ENCODE data around the gene DUSP21. TPM values are rescaled to one million over a fixed set of nuclear protein-coding genes. Genes with fewer than 3 reads are reported as not detected.

DUSP21 gene
- total and polyA plus RNA-seq, 2 donors (not counting 3 experiments of a cell fraction or from before 2014, with no cell fraction given) = not detected

DNA sequence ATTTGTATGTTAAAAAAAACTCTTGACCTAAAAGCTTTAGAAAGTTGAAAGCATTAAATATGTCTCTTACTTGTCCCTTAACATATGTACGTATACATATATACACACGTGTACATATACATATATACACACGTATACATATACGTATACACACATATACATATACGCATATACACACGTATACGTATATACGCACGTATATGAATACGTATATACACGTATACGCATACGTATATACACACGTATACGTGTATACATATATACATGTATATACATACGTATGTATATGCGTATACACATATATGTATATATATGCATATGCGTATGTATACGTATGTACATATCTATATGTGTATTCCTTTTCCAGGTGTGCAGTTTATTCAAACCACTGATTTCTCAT is 32.9 kb downstream of the DUSP21 start:
- Histone ChIP-seq H3K79me2 (ENCODE audit: control insufficient read depth, insufficient read depth, low read length) (peaks cover 73% of the 10 kb centered on the region), H3K9me1 (replicated peaks; ENCODE audit: control insufficient read depth, extremely low read depth, insufficient read depth, low read length) (no peaks in the 10 kb centered on the region), H3K4me2 (ENCODE audit: insufficient read depth, low read length) (no peak overlapping the region), H3K9ac (replicated peaks; ENCODE audit: extremely low read depth, insufficient read depth, low read length) (no peak overlapping the region), H3K4me1 (ENCODE audit: control insufficient read depth, extremely low read depth, insufficient read depth, low read length) (peaks cover 6% of the 10 kb centered on the region), H3K9me3 (replicated peaks; ENCODE audit: control insufficient read depth, insufficient read depth, low read length) (no peaks in the 10 kb centered on the region), H3K4me3 (replicated peaks in 1 of 3; ENCODE audit: insufficient read depth in 1 of 3, low read depth in 1 of 3, low read length in 3 of 3) (no peak overlapping the region), H4K20me1 (replicated peaks; ENCODE audit: control insufficient read depth, extremely low read depth, insufficient read depth, low read length) (no peaks in the 10 kb centered on the region), H2AFZ (ENCODE audit: low read depth, low read length) (no peak overlapping the region), H3K27me3 (ENCODE audit: control insufficient read depth in 2 of 2, insufficient read depth in 2 of 2, low read length in 2 of 2) (no peaks in the 10 kb centered on the region), H3K27ac (ENCODE audit: insufficient read depth, low read depth, low read length) (no peak overlapping the region), H3K36me3 (ENCODE audit: control insufficient read depth in 2 of 2, extremely low read depth in 1 of 2, insufficient read depth in 2 of 2, low read length in 2 of 2) (no peaks in the 10 kb centered on the region)
- BruUV-seq (replicated peaks) = no TSS peak
- intact Hi-C loops (cut with micrococcal nuclease) (loop anchor here (10.0 kb wide), 1 partner anchor 902 kb away; the partner anchor contains the start of gene NDP), dilution Hi-C loops (cut with MboI; ENCODE audit: extremely low pct_ligation_motif_present, low sequenced_read_pairs) (no loop called here)
- ChIA-PET POLR2A (no interaction called here), CTCF (interaction anchor here (3.0 kb wide), 1 partner anchor 193 kb away, joined by 16 read pairs; no protein-coding TSS in a partner anchor)
- DNase-seq (ENCODE audit: low read depth, low spot score) = no peak
- no peak for FAIRE-seq
- TF ChIP-seq POLR2A (IDR thresholded peaks at IDR 0.05; ENCODE audit: low read depth, low read length) (no peak), MYC (IDR thresholded peaks at IDR 0.05; ENCODE audit: low read depth, low read length) (no peak), FOS (IDR thresholded peaks at IDR 0.05; ENCODE audit: borderline replicate concordance, insufficient read depth, low read length) (no peak)
- TF ChIP-seq, protein P1, sequence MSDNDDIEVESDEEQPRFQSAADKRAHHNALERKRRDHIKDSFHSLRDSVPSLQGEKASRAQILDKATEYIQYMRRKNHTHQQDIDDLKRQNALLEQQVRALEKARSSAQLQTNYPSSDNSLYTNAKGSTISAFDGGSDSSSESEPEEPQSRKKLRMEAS (IDR thresholded peaks at IDR 0.05; ENCODE audit: insufficient read depth, insufficient read length) = no peak

DNA sequence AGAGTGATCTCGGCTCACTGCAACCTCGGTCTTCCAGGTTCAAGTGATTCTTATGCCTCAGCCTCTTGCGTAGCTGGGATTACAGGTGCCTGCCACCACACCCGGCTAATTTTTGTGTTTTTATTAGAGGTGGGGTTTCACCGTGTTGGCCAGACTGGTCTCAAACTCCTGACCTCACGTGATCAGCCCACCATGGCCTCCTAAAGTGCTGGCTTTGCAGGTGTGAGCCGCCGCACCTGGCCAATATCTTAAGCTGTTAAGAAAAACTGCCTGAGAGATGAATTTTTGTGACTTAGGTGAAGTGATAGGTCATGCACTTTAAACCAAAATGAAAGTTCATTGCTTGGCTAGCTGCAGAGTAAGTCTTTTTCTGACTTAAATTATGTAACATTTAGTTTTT is 35.0 kb downstream of the DUSP21 start:
- Histone ChIP-seq H3K4me1 (ENCODE audit: control insufficient read depth, extremely low read depth, insufficient read depth, low read length) (peaks cover 6% of the 10 kb centered on the region), H3K27ac (ENCODE audit: insufficient read depth, low read depth, low read length) (no peak overlapping the region), H3K27me3 (ENCODE audit: control insufficient read depth in 2 of 2, insufficient read depth in 2 of 2, low read length in 2 of 2) (no peaks in the 10 kb centered on the region), H3K4me2 (ENCODE audit: insufficient read depth, low read length) (no peak overlapping the region), H4K20me1 (replicated peaks; ENCODE audit: control insufficient read depth, extremely low read depth, insufficient read depth, low read length) (no peaks in the 10 kb centered on the region), H2AFZ (ENCODE audit: low read depth, low read length) (no peak overlapping the region), H3K9me3 (replicated peaks; ENCODE audit: control insufficient read depth, insufficient read depth, low read length) (no peaks in the 10 kb centered on the region), H3K9me1 (replicated peaks; ENCODE audit: control insufficient read depth, extremely low read depth, insufficient read depth, low read length) (no peaks in the 10 kb centered on the region), H3K36me3 (ENCODE audit: control insufficient read depth in 2 of 2, extremely low read depth in 1 of 2, insufficient read depth in 2 of 2, low read length in 2 of 2) (no peaks in the 10 kb centered on the region), H3K79me2 (ENCODE audit: control insufficient read depth, insufficient read depth, low read length) (peaks cover 90% of the 10 kb centered on the region), H3K4me3 (replicated peaks in 1 of 3; ENCODE audit: insufficient read depth in 1 of 3, low read depth in 1 of 3, low read length in 3 of 3) (no peak overlapping the region), H3K9ac (replicated peaks; ENCODE audit: extremely low read depth, insufficient read depth, low read length) (no peak overlapping the region)
- ChIA-PET POLR2A (no interaction called here), CTCF (no interaction called here)
- no peak for TF ChIP-seq GATA2 (IDR thresholded peaks at IDR 0.05; ENCODE audit: insufficient read depth, insufficient read length, low read depth, low read length)
- TF ChIP-seq POLR2AphosphoS5 (IDR thresholded peaks at IDR 0.05; ENCODE audit: insufficient read depth, low read depth, low read length) = no peak
- TF ChIP-seq, protein P2, sequence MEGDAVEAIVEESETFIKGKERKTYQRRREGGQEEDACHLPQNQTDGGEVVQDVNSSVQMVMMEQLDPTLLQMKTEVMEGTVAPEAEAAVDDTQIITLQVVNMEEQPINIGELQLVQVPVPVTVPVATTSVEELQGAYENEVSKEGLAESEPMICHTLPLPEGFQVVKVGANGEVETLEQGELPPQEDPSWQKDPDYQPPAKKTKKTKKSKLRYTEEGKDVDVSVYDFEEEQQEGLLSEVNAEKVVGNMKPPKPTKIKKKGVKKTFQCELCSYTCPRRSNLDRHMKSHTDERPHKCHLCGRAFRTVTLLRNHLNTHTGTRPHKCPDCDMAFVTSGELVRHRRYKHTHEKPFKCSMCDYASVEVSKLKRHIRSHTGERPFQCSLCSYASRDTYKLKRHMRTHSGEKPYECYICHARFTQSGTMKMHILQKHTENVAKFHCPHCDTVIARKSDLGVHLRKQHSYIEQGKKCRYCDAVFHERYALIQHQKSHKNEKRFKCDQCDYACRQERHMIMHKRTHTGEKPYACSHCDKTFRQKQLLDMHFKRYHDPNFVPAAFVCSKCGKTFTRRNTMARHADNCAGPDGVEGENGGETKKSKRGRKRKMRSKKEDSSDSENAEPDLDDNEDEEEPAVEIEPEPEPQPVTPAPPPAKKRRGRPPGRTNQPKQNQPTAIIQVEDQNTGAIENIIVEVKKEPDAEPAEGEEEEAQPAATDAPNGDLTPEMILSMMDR (IDR thresholded peaks at IDR 0.05; ENCODE audit: extremely low read depth in 1 of 2, insufficient read depth in 1 of 2, low read depth in 1 of 2, low read length in 2 of 2) = no peak
- TF ChIP-seq EZH2 (IDR thresholded peaks at IDR 0.05; ENCODE audit: borderline replicate concordance, low read depth, low read length, severe bottlenecking) = no peak
- TF ChIP-seq MYC (IDR thresholded peaks at IDR 0.05; ENCODE audit: low read depth, low read length) = no peak
- TF ChIP-seq, protein P1 (IDR thresholded peaks at IDR 0.05; ENCODE audit: insufficient read depth, insufficient read length) = no peak
- no TSS peak for BruUV-seq (replicated peaks)
- no peak for DNase-seq (ENCODE audit: low read depth, low spot score)
- no peak for FAIRE-seq
- dilution Hi-C loops (cut with MboI; ENCODE audit: extremely low pct_ligation_motif_present, low sequenced_read_pairs) (no loop called here), intact Hi-C loops (cut with micrococcal nuclease) (loop anchor here (10.0 kb wide), 1 partner anchor 904 kb away; the partner anchor contains the start of gene NDP)
